C1 segment of cervical spinal cord (tissue), 14 donors: ENCODE measurements around the gene RAD1.
"Not testable (repeated sequence)": the region's sequence is repeated elsewhere in the genome, so short reads cannot be mapped to it uniquely, and the experiment has no call there.

ENCODE experiments used
- DNase-seq, 14 donors: peaks; one replicate each; lab custom pipeline; 2025; lab: John Stamatoyannopoulos, UW

Gene RAD1

GRCh38 chr5:34915139-34915855 is at the start of gene RAD1, which contains the start of gene BRIX1:
Gene RAD1, minus strand, starts transcription at chr5:34915504. Its CDS starts 612 bp downstream, at chr5:34914892.
Gene BRIX1, plus strand, starts transcription at chr5:34915711. Its CDS starts 28 bp downstream, at chr5:34915739.
- peak; percentile 61 to 97 (median 94) for DNase-seq

GRCh38 chr5:34959323-34959722 is 44.0 kb upstream of the RAD1 start:
- DNase-seq, result no peak

GRCh38 chr5:34957857-34958690 is 42.8 kb upstream of the RAD1 start:
- DNase-seq, result no peak

GRCh38 chr5:34957321-34957720 is 42.0 kb upstream of the RAD1 start:
- DNase-seq, result no peak

- DNase-seq, result no peak
Measured at GRCh38 chr5:34944460-34945047, 29.2 kb upstream of the RAD1 start.

- no peak for DNase-seq
Measured at GRCh38 chr5:34944044-34944443, 28.7 kb upstream of the RAD1 start.

GRCh38 chr5:34941936-34942335 is 26.6 kb upstream of the RAD1 start:
- no peak for DNase-seq

GRCh38 chr5:34932947-34933346 is 17.6 kb upstream of the RAD1 start:
- DNase-seq, result no peak

- DNase-seq, result no peak
Measured at GRCh38 chr5:34930870-34931269, 15.6 kb upstream of the RAD1 start.

- no peak for DNase-seq
Measured at GRCh38 chr5:34930462-34930844, 15.1 kb upstream of the RAD1 start.

GRCh38 chr5:34929720-34930461 is 14.6 kb upstream of the RAD1 start:
- DNase-seq, result peak; percentile 11 to 90 (median 76)

GRCh38 chr5:34929134-34929719 is 13.9 kb upstream of the RAD1 start, which contains the start of gene DNAJC21:
Gene DNAJC21, plus strand, starts transcription at chr5:34929559. Its CDS starts 261 bp downstream, at chr5:34929820.
- peak; percentile 42 to 99 (median 95) for DNase-seq

GRCh38 chr5:34928267-34928666 is 13.0 kb upstream of the RAD1 start:
- no peak for DNase-seq

GRCh38 chr5:34927785-34928184 is 12.5 kb upstream of the RAD1 start:
- no peak for DNase-seq

- DNase-seq, result no peak
Measured at GRCh38 chr5:34926318-34926888, 11.1 kb upstream of the RAD1 start.

- DNase-seq, result no peak
Measured at GRCh38 chr5:34924462-34924765, 9.1 kb upstream of the RAD1 start.

- DNase-seq, result no peak
Measured at GRCh38 chr5:34923694-34924461, 8.6 kb upstream of the RAD1 start.

- DNase-seq, result not testable (repeated sequence)
Measured at GRCh38 chr5:34923256-34923655, 8.0 kb upstream of the RAD1 start.

- DNase-seq, result no peak
Measured at GRCh38 chr5:34919077-34919476, 3.8 kb upstream of the RAD1 start.

GRCh38 chr5:34918025-34918424 is 2.7 kb upstream of the RAD1 start:
- DNase-seq, result no peak
